Measurements from ENCODE around the gene LRRC75B.

GRCh38 chr22:24540470-24540869 is 52.4 kb downstream of the LRRC75B start:
- TF ChIP-seq CTCF (IDR thresholded peaks at IDR 0.05), result no peak
- TF ChIP-seq POLR2A (IDR thresholded peaks at IDR 0.05), result no peak
